Colonic mucosa (tissue), 4 donors: ENCODE measurements around the gene ARAP3. TPM values are rescaled to one million over a fixed set of nuclear protein-coding genes. Genes with fewer than 3 reads are reported as not detected.

Experiments used
- DNase-seq: peaks from one replicate; pipeline ENCODE4 v3.0.0-alpha.2; 2020
- H3K27ac ChIP-seq: fragments of 200-600 bp; one replicate; pipeline ENCODE4 v1.8.0; 2021
- H3K27me3 ChIP-seq: fragments of 200-600 bp; one replicate; pipeline ENCODE4 v1.8.0; 2021
- H3K36me3 ChIP-seq: fragments of 200-600 bp; one replicate; pipeline ENCODE4 v1.8.0; 2021
- H3K4me1 ChIP-seq: fragments of 200-600 bp; one replicate; pipeline ENCODE4 v1.8.0; 2021; ENCODE audit warnings: mild to moderate bottlenecking
- H3K4me3 ChIP-seq: fragments of 200-600 bp; one replicate; pipeline ENCODE4 v1.8.0; 2021
- H3K9ac ChIP-seq, 2 donors: one replicate each; pipeline ENCODE4 v1.7.0; 2013; ENCODE audit warnings: control low read depth in 2 of 2, low read depth in 2 of 2, low read length in 2 of 2
- H3K9me3 ChIP-seq: fragments of 200-600 bp; one replicate; pipeline ENCODE4 v1.8.0; 2021
- CTCF ChIP-seq: fragments of 200-600 bp; IDR thresholded peaks from one replicate; pipeline ENCODE4 v1.8.0; 2022; ENCODE audit warnings: antibody characterized with exemption, mild to moderate bottlenecking
- intact Hi-C: fragments of 100-400 bp; cut with DNase I; formaldehyde crosslinking; loops from one replicate; pipeline ENCODE4 v1.14.1; 2022
- total RNA-seq, 2 donors: library from RNA; stranded (reverse); fragmentation: NEBNext Ultra II Directional in 1 of 2; extraction: Animal tissue kit (Norgen Biotek cat#: 25700) in 1 of 2; gene quantifications; one replicate each; pipeline ENCODE4 v1.2.1, GENCODE V29; 2021
- donor health status: healthy.
- donor health status: DM: no; HTN: no; CAD: no.
- donor health status: DM: no; HTN: no; CAD: no.

The ARAP3 gene
- total RNA-seq, 2 donors from 2014 or later, result 5.1 to 15.4 TPM

GRCh38 chr5:141668601-141669265 lies 13.3 kb downstream of the ARAP3 start:
- H3K27ac ChIP-seq, result no peak overlapping the region
- H3K4me3 ChIP-seq, result no peak overlapping the region
- no peaks in the 10 kb centered on the region for H3K36me3 ChIP-seq
- no peak for DNase-seq
- no peaks in the 10 kb centered on the region for H3K27me3 ChIP-seq
- no peak for TF ChIP-seq CTCF
- H3K4me1 ChIP-seq, result no peaks in the 10 kb centered on the region
- intact Hi-C loops, result loop anchor here (10.0 kb wide), 1 partner anchor 476 kb away; no protein-coding TSS in a partner anchor
- no peak overlapping the region for H3K9ac ChIP-seq
- H3K9me3 ChIP-seq, result no peaks in the 10 kb centered on the region

GRCh38 chr5:141665995-141666940 lies 15.8 kb downstream of the ARAP3 start:
- Histone ChIP-seq H3K9me3 (no peaks in the 10 kb centered on the region), H3K9ac (no peak overlapping the region), H3K4me3 (no peak overlapping the region), H3K27me3 (no peaks in the 10 kb centered on the region), H3K36me3 (no peaks in the 10 kb centered on the region), H3K27ac (no peak overlapping the region), H3K4me1 (no peaks in the 10 kb centered on the region)
- DNase-seq, result no peak
- intact Hi-C loops, result loop anchor here (10.0 kb wide), 1 partner anchor 479 kb away; no protein-coding TSS in a partner anchor
- no peak for TF ChIP-seq CTCF

- Histone ChIP-seq H3K27ac (no peak overlapping the region), H3K27me3 (no peaks in the 10 kb centered on the region), H3K36me3 (no peaks in the 10 kb centered on the region), H3K9ac (no peak overlapping the region), H3K4me1 (no peaks in the 10 kb centered on the region), H3K4me3 (no peak overlapping the region), H3K9me3 (no peaks in the 10 kb centered on the region)
- peak; percentile 84 for DNase-seq
- TF ChIP-seq CTCF, result peak; percentile 91
- intact Hi-C loops, result loop anchor here (10.0 kb wide), 1 partner anchor 480 kb away; no protein-coding TSS in a partner anchor
Observed at GRCh38 chr5:141664733-141665461, 17.1 kb downstream of the ARAP3 start.

GRCh38 chr5:141663506-141663905 lies 18.5 kb downstream of the ARAP3 start:
- no peak overlapping the region for H3K4me3 ChIP-seq
- TF ChIP-seq CTCF, result no peak
- no peak for DNase-seq
- intact Hi-C loops, result loop anchor here (10.0 kb wide), 1 partner anchor 481 kb away; no protein-coding TSS in a partner anchor
- no peak overlapping the region for H3K27ac ChIP-seq
- no peaks in the 10 kb centered on the region for H3K27me3 ChIP-seq
- no peaks in the 10 kb centered on the region for H3K9me3 ChIP-seq
- H3K4me1 ChIP-seq, result no peaks in the 10 kb centered on the region
- H3K36me3 ChIP-seq, result no peaks in the 10 kb centered on the region
- H3K9ac ChIP-seq, result no peak overlapping the region

GRCh38 chr5:141662028-141662427 lies 20.0 kb downstream of the ARAP3 start:
- no peaks in the 10 kb centered on the region for H3K9me3 ChIP-seq
- no peaks in the 10 kb centered on the region for H3K36me3 ChIP-seq
- no peak overlapping the region for H3K27ac ChIP-seq
- no peak overlapping the region for H3K9ac ChIP-seq
- no peak for DNase-seq
- intact Hi-C loops, result loop anchor here (10.0 kb wide), 1 partner anchor 483 kb away; no protein-coding TSS in a partner anchor
- no peaks in the 10 kb centered on the region for H3K27me3 ChIP-seq
- H3K4me1 ChIP-seq, result no peaks in the 10 kb centered on the region
- no peak for TF ChIP-seq CTCF
- H3K4me3 ChIP-seq, result no peak overlapping the region
